ENCODE data around the gene KIAA1549. TPM values are rescaled to one million over a fixed set of nuclear protein-coding genes. Genes with fewer than 3 reads are reported as not detected.
"Not testable (repeated sequence)": the region's sequence is repeated elsewhere in the genome, so short reads cannot be mapped to it uniquely, and the experiment has no call there.

The KIAA1549 gene
- total RNA-seq, 1 donor from 2014 or later: 2.1 TPM

- ATAC-seq (ENCODE audit: poor library complexity) (no peak), DNase-seq (no peak)
- intact Hi-C loops (cut with DNase I): no loop called here
Measured at GRCh38 chr7:138843632-138844580, 137.3 kb downstream of the KIAA1549 start.

DNA sequence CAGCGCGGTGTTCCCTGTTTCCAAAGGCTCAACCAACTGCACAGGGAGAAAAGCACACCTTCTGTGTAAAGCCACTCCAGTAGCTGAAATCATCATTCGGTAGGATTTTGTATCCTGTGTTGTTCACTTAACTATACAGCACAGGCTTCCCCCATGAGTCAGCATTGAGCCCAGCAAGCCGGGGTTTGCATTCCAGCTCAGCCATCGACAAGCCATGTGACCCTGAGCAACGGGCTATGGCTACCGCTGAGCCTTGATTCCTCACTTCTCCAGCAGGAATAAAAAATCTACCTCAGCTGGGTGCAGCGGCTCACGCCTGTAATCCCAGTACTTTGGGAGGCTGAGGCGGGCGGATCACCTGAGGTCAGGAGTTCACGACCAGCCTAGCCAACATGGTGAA lies 139.1 kb downstream of the KIAA1549 start:
- DNase-seq (no peak), ATAC-seq (ENCODE audit: poor library complexity) (no peak)
- intact Hi-C loops (cut with DNase I): no loop called here

DNA sequence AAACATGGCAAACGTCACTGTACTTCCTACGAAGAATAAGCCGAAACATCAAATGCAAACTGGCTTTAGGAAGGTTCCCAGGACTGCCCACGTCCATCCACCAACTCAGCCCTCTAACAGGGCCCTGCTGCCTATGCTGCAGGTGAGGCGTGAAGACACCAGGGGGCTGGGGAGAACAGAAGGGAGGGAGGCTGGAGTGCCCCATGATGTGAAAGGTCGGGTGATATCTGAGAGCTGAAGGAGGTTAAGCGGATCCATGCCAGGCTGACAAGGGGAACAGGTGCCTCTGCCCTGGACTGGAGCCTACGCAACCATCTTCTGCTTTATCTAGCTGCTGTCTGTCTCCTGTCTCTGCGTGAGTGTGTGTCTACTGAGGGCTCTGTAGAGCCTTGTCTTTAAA lies 143.0 kb downstream of the KIAA1549 start:
- DNase-seq (no peak), ATAC-seq (ENCODE audit: poor library complexity) (no peak)
- intact Hi-C loops (cut with DNase I): no loop called here

GRCh38 chr7:138837627-138838026 lies 143.6 kb downstream of the KIAA1549 start:
- intact Hi-C loops (cut with DNase I): no loop called here
- DNase-seq (peak; percentile 58), ATAC-seq (ENCODE audit: poor library complexity) (peak; percentile 27)

- DNase-seq (no peak), ATAC-seq (ENCODE audit: poor library complexity) (no peak)
- intact Hi-C loops (cut with DNase I): no loop called here
Measured at GRCh38 chr7:138835087-138835486, 146.1 kb downstream of the KIAA1549 start.

- DNase-seq (no peak), ATAC-seq (ENCODE audit: poor library complexity) (no peak)
- intact Hi-C loops (cut with DNase I): no loop called here
Measured at GRCh38 chr7:138834583-138834982, 146.6 kb downstream of the KIAA1549 start.

DNA sequence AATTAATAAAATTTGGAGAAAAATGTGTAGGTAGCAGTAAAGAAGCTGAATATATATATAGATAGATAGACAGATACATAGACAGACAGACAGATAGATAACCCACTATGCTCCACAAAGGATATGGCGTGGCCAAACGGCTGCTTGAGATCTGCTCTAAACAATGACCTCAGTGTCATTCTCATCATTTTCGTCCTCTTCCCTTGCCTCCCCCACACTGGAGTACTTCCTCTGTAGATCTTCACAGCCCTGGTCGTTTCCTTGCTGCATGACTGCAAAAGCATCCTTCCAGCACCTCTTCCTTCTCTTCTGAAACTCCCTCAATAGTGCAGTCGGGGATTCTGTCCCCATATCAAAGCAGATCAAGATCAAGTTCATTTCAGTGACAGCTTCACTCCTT lies 147.6 kb downstream of the KIAA1549 start:
- no peak for DNase-seq
- ATAC-seq (ENCODE audit: poor library complexity): no peak
- intact Hi-C loops (cut with DNase I): no loop called here

- no peak for DNase-seq
- no peak for ATAC-seq (ENCODE audit: poor library complexity)
- intact Hi-C loops (cut with DNase I): no loop called here
Measured at GRCh38 chr7:138832966-138833365, 148.2 kb downstream of the KIAA1549 start.

- no peak for ATAC-seq (ENCODE audit: poor library complexity)
- DNase-seq: no peak
- intact Hi-C loops (cut with DNase I): no loop called here
Measured at GRCh38 chr7:138829335-138829734, 151.9 kb downstream of the KIAA1549 start.

GRCh38 chr7:138828302-138828701 lies 152.9 kb downstream of the KIAA1549 start:
- DNase-seq: no peak
- no peak for ATAC-seq (ENCODE audit: poor library complexity)
- intact Hi-C loops (cut with DNase I): no loop called here

GRCh38 chr7:138825049-138825721 lies 156.0 kb downstream of the KIAA1549 start:
- no peak for DNase-seq
- ATAC-seq (ENCODE audit: poor library complexity): no peak
- intact Hi-C loops (cut with DNase I): no loop called here

GRCh38 chr7:138822867-138823535 lies 158.2 kb downstream of the KIAA1549 start:
- intact Hi-C loops (cut with DNase I): no loop called here
- DNase-seq: no peak
- no peak for ATAC-seq (ENCODE audit: poor library complexity)

GRCh38 chr7:138821912-138822311 lies 159.3 kb downstream of the KIAA1549 start:
- DNase-seq (no peak), ATAC-seq (ENCODE audit: poor library complexity) (no peak)
- intact Hi-C loops (cut with DNase I): no loop called here

DNA sequence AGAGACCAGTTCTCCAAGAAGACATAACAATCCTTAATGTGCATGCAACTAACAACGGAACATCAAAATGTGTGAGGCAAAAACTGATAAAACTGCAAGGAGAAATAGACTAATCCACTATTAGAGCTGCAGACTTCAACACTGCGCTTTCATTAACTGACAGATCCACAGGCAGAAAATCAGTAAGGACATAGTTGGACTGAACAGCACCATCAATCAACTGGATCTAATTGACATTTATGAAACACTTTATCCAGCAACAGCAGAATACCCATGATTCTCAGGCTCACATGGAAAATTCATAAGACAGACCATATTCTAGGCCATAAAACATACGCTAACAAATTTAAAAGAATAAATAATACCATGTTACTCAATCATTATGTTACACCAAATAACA lies 161.6 kb downstream of the KIAA1549 start:
- no peak for ATAC-seq (ENCODE audit: poor library complexity)
- intact Hi-C loops (cut with DNase I): no loop called here
- DNase-seq: no peak

DNA sequence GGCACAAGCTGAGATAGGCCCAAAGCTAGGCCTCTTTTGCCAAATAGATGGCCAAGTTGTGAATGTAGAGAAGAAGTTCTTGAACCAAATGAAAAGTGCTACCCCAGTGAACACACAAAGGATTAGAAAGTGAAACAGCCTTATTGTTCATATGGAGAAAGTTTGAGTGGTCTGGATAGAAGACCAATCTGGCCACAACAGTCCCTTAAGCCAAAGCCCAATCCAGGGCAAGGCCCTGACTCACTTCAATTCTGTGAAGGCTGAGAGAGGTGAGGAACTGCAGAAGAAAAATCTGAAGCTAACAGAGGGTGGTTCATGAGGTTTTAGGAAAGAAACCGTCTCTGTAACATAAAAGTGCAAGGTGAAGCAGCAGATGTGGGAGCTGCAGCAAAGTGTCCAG lies 164.5 kb downstream of the KIAA1549 start:
- ATAC-seq (ENCODE audit: poor library complexity): no peak
- intact Hi-C loops (cut with DNase I): no loop called here
- DNase-seq: no peak

- no peak for ATAC-seq (ENCODE audit: poor library complexity)
- intact Hi-C loops (cut with DNase I): no loop called here
- DNase-seq: no peak
Measured at GRCh38 chr7:138814816-138815332, 166.3 kb downstream of the KIAA1549 start.

DNA sequence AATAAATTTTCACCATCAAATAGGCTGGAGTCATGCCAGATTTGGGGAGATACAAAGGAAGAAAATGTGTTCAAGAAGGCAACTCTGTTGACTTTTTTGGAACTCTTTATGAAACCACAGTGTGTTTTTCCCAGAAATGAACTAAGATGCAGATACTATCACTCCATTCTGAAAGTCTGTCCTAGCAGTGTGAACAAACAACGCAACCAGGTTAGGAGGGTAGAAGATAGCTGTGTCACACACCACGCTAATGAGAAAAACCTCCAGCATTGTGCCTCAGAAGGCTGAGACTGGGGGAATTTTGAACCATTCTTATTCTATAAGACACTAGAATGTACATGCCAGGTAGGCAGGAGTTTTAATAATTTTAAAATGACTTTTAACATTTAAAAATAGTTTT lies 167.2 kb downstream of the KIAA1549 start:
- intact Hi-C loops (cut with DNase I): no loop called here
- DNase-seq (no peak), ATAC-seq (ENCODE audit: poor library complexity) (no peak)

- intact Hi-C loops (cut with DNase I); DNase-seq; ATAC-seq (ENCODE audit: poor library complexity): not testable (repeated sequence)
Measured at GRCh38 chr7:138811327-138811726, 169.9 kb downstream of the KIAA1549 start.

GRCh38 chr7:138809346-138809745 lies 171.8 kb downstream of the KIAA1549 start:
- intact Hi-C loops (cut with DNase I): no loop called here
- DNase-seq (no peak), ATAC-seq (ENCODE audit: poor library complexity) (no peak)

Measured in Right ventricle myocardium superior (tissue), 1 donor.